ENCODE results near the gene METTL5. TPM values are rescaled to one million over a fixed set of nuclear protein-coding genes. Genes with fewer than 3 reads are reported as not detected.
A peak's percentile ranks its signal among the peaks of the same experiment; 100 is the strongest.

METTL5 gene
- total RNA-seq, 4 donors from 2014 or later, result 22.9 to 56.3 (median 44.7) TPM

- Histone ChIP-seq H3K27ac (no peak overlapping the region), H3K4me1 (peaks cover 0 to 25% (median 0%) of the 10 kb centered on the region in 3 donors), H3K9me3 (no peaks in the 10 kb centered on the region), H3K27me3 (no peaks in the 10 kb centered on the region), H3K4me3 (no peak overlapping the region), H3K36me3 (peaks cover 21 to 99% (median 24%) of the 10 kb centered on the region in 3 donors)
- intact Hi-C loops (cut with DNase I), result no loop called here
- no peak for DNase-seq
- TF ChIP-seq POLR2A (IDR thresholded peaks at IDR 0.05) (no peak), CTCF (IDR thresholded peaks at IDR 0.05) (no peak)
Measured at GRCh38 chr2:169806586-169806985, 18.1 kb downstream of the METTL5 start.

- peaks cover 13 to 74% (median 19%) of the 10 kb centered on the region in 3 donors for H3K36me3 ChIP-seq
- H3K9me3 ChIP-seq, result no peaks in the 10 kb centered on the region
- peaks cover 0 to 46% (median 0%) of the 10 kb centered on the region in 3 donors for H3K4me1 ChIP-seq
- intact Hi-C loops (cut with DNase I), result no loop called here
- no peak overlapping the region for H3K27ac ChIP-seq
- TF ChIP-seq POLR2A (IDR thresholded peaks at IDR 0.05), result no peak
- no peak for TF ChIP-seq CTCF (IDR thresholded peaks at IDR 0.05)
- DNase-seq, result no peak
- H3K27me3 ChIP-seq, result no peaks in the 10 kb centered on the region
- no peak overlapping the region for H3K4me3 ChIP-seq
- WGBS, 2 donors, result 88 to 96% methylated on average over 7 to 9 of the region's 9 CpGs
Measured at GRCh38 chr2:169803480-169803879, 21.2 kb downstream of the METTL5 start.

GRCh38 chr2:169798718-169799592 is 25.8 kb downstream of the METTL5 start, which contains the start of gene SSB:
TSS of gene SSB (plus strand) at chr2:169798871. CDS start at chr2:169800961, 2,090 bp downstream.
- Histone ChIP-seq H3K36me3 (peaks cover 0 to 30% (median 0%) of the 10 kb centered on the region in 3 donors), H3K9me3 (peaks cover 0 to 5% (median 0%) of the 10 kb centered on the region in 3 donors), H3K4me1 (peaks cover 0 to 47% (median 0%) of the 10 kb centered on the region in 3 donors), H3K27me3 (no peaks in the 10 kb centered on the region), H3K4me3 (peak within 1 kb of the TSS; percentile 60 to 80 (median 74)), H3K27ac (peak within 1 kb of the TSS; percentile 82 to 91 (median 83))
- peak in 2 of 4 donors; percentile 57 to 75 for TF ChIP-seq POLR2A (IDR thresholded peaks at IDR 0.05)
- no peak for TF ChIP-seq CTCF (IDR thresholded peaks at IDR 0.05)
- intact Hi-C loops (cut with DNase I), result no loop called here
- peak; percentile 65 for DNase-seq
- WGBS, 2 donors, result 0 to 1% methylated on average over 26 to 51 of the region's 67 CpGs

- TF ChIP-seq POLR2A (IDR thresholded peaks at IDR 0.05) (no peak), CTCF (IDR thresholded peaks at IDR 0.05) (no peak)
- intact Hi-C loops (cut with DNase I), result no loop called here
- peaks cover 0 to 24% (median 0%) of the 10 kb centered on the region in 3 donors for H3K36me3 ChIP-seq
- H3K9me3 ChIP-seq, result peaks cover 0 to 5% (median 0%) of the 10 kb centered on the region in 3 donors
- H3K4me3 ChIP-seq, result peak overlapping the region; percentile 60 to 80 (median 74)
- peak overlapping the region; percentile 82 to 91 (median 83) for H3K27ac ChIP-seq
- 8 to 11% methylated on average over 4 of the region's 4 CpGs for WGBS, 2 donors
- H3K4me1 ChIP-seq, result peaks cover 0 to 41% (median 0%) of the 10 kb centered on the region in 3 donors
- DNase-seq, result no peak
- H3K27me3 ChIP-seq, result no peaks in the 10 kb centered on the region
Measured at GRCh38 chr2:169798397-169798717, 26.3 kb downstream of the METTL5 start.

GRCh38 chr2:169797601-169798000 is 27.1 kb downstream of the METTL5 start:
- no peak for DNase-seq
- peaks cover 0 to 35% (median 0%) of the 10 kb centered on the region in 3 donors for H3K4me1 ChIP-seq
- intact Hi-C loops (cut with DNase I), result no loop called here
- no peak for TF ChIP-seq POLR2A (IDR thresholded peaks at IDR 0.05)
- TF ChIP-seq CTCF (IDR thresholded peaks at IDR 0.05), result no peak
- no peak overlapping the region for H3K4me3 ChIP-seq
- H3K27me3 ChIP-seq, result no peaks in the 10 kb centered on the region
- peaks cover 0 to 17% (median 0%) of the 10 kb centered on the region in 3 donors for H3K36me3 ChIP-seq
- WGBS, 2 donors, result 83 to 84% methylated on average over 5 of the region's 5 CpGs
- H3K9me3 ChIP-seq, result peaks cover 0 to 5% (median 0%) of the 10 kb centered on the region in 3 donors
- H3K27ac ChIP-seq, result no peak overlapping the region

All from esophagus squamous epithelium (tissue), 5 donors.